Heart left ventricle (tissue), 16 donors: ENCODE results near the gene SEMA5B. TPM values are rescaled to one million over a fixed set of nuclear protein-coding genes. Genes with fewer than 3 reads are reported as not detected.

Experiments
- ATAC-seq, 4 donors: fragments of 200-7000 bp; cut with Tn5 transposase; one replicate each; pipeline ENCODE4 v1.9.1; 2020 to 2022; ENCODE audit warnings: moderate library complexity in 4 of 4, mild to moderate bottlenecking in 3 of 4, moderate number of reproducible peaks in 1 of 4
- DNase-seq, 5 donors: peaks; one replicate each; pipeline ENCODE4 v3.0.0-alpha.2; 2020
- H3K27ac ChIP-seq, 12 donors: fragments of 200-600 bp; sonication (generic) in 4 of 12; one replicate each; pipeline versions ENCODE4 v1.5.0 to v1.8.0; 2016 to 2022; ENCODE audit warnings: mild to moderate bottlenecking in 2 of 12
- H3K27me3 ChIP-seq, 9 donors: fragments of 200-600 bp; sonication (generic) in 2 of 9; one replicate each; pipeline versions ENCODE4 v1.5.1 to v1.8.0; 2016 to 2022; ENCODE audit warnings: mild to moderate bottlenecking in 3 of 9
- H3K36me3 ChIP-seq, 9 donors: fragments of 200-600 bp; sonication (generic) in 2 of 9; one replicate each; pipeline versions ENCODE4 v1.5.0 to v1.8.0; 2018 to 2022; ENCODE audit warnings: mild to moderate bottlenecking in 2 of 9
- H3K4me1 ChIP-seq, 12 donors: fragments of 200-600 bp; sonication (generic) in 4 of 12; one replicate each; pipeline versions ENCODE4 v1.5.0 to v1.8.0; 2016 to 2022; ENCODE audit warnings: mild to moderate bottlenecking in 3 of 12
- H3K4me3 ChIP-seq, 12 donors: fragments of 200-600 bp; sonication (generic) in 4 of 12; one replicate each; pipeline versions ENCODE4 v1.5.0 to v1.8.0; 2017 to 2022; ENCODE audit warnings: mild to moderate bottlenecking in 9 of 12, moderate library complexity in 4 of 12
- H3K9me3 ChIP-seq, 12 donors: fragments of 200-600 bp; sonication (generic) in 4 of 12; one replicate each; pipeline versions ENCODE4 v1.5.0 to v1.8.0; 2016 to 2022; ENCODE audit warnings: mild to moderate bottlenecking in 1 of 12
- POLR2A ChIP-seq, 2 donors: fragments of 450-650 bp; IDR thresholded peaks; one replicate each; pipeline ENCODE4 v1.6.1; 2017; ENCODE audit warnings: antibody characterized with exemption in 2 of 2, mild to moderate bottlenecking in 2 of 2, moderate library complexity in 2 of 2
- WGBS, 4 donors: extraction: QIAGEN DNeasy Blood & Tissue Kit in 2 of 4; methylation state at CpG; one replicate each; pipeline versions ENCODE4 v1.1.5 to v1.1.7; 2013 to 2018; 5-methylcytosine and 5-hydroxymethylcytosine counted together
- intact Hi-C, 10 donors: fragments of 100-400 bp; cut with DNase I; formaldehyde crosslinking; loops; one replicate each; pipeline versions ENCODE4 v1.11.1 to v1.14.2; 2022
- polyA plus RNA-seq, 2 donors: library from polyadenylated mRNA; stranded (reverse); fragments of 200-250 nt; gene quantifications; one replicate each; pipeline ENCODE4 v1.2.3, GENCODE V29; 2013
- total RNA-seq, 9 donors: library from RNA; depleted of rRNA in 2 of 9; stranded (reverse); fragments of >200 nt in 2 of 9; fragmentation: NEBNext Ultra II Directional in 3 of 9; extraction: Animal tissue kit (Norgen Biotek cat#: 25700) in 3 of 9; gene quantifications; one replicate each; pipeline versions ENCODE4 v1.1.0 to v1.2.4, GENCODE V29; 2016 to 2023
- TF ChIP-seq, protein P1 (sequence below), 12 donors: fragments of 200-600 bp; sonication (generic) in 4 of 12; IDR thresholded peaks; one replicate each; pipeline versions ENCODE4 v1.5.0 to v1.8.0; 2018 to 2022; ENCODE audit warnings: antibody characterized with exemption in 12 of 12, mild to moderate bottlenecking in 5 of 12
- donor health status: ischemic (EF 13 %, LVEDD 7.1; RV severe dilation, severe dysfunction).
- donor health status: healthy with polysubstance abuse.
- donor health status: DM: no; HTN: yes; CAD: no.
- donor health status: DM: no; HTN: no; CAD: no.
- donor health status: ischemic (EF 25% LVEDD 6.9; RV normal size, moderate dysfunction).
- donor health status: ischemic (EF 25% LVEDD 5.7; RV mildly dilated, moderate dysfunction).
- donor health status: healthy.
- donor health status: DM: yes; HTN: yes; CAD: no.
- donor health status: ischemic (EF 35%, LVEDD 5.7; RV mildly dilated, moderate dysfunction).
- donor health status: nonischemic (EF 11% LVEDD 7.7; RV severe dilation, severe dysfunction).
- donor health status: DM: yes; HTN: yes; CAD: no.
- donor health status: PGD.
- donor health status: ischemic (EF 29% LVEDD 5.4; RV normal size, mild dysfunction).
- donor health status: nonischemic (EF 23%, LVEDD 6.1; RV moderate dilation, normal function).

Gene SEMA5B
- total and polyA plus RNA-seq, 11 donors: 2.2 to 16.7 (median 7.0) TPM

- Histone ChIP-seq H3K4me1 (peaks cover 0 to 3% (median 0%) of the 10 kb centered on the region in 12 donors), H3K4me3 (no peak overlapping the region), H3K36me3 (no peaks in the 10 kb centered on the region), H3K27ac (no peak overlapping the region), H3K9me3 (no peaks in the 10 kb centered on the region), H3K27me3 (no peaks in the 10 kb centered on the region)
- ATAC-seq: no peak
- no peak for DNase-seq
- TF ChIP-seq, protein P1, sequence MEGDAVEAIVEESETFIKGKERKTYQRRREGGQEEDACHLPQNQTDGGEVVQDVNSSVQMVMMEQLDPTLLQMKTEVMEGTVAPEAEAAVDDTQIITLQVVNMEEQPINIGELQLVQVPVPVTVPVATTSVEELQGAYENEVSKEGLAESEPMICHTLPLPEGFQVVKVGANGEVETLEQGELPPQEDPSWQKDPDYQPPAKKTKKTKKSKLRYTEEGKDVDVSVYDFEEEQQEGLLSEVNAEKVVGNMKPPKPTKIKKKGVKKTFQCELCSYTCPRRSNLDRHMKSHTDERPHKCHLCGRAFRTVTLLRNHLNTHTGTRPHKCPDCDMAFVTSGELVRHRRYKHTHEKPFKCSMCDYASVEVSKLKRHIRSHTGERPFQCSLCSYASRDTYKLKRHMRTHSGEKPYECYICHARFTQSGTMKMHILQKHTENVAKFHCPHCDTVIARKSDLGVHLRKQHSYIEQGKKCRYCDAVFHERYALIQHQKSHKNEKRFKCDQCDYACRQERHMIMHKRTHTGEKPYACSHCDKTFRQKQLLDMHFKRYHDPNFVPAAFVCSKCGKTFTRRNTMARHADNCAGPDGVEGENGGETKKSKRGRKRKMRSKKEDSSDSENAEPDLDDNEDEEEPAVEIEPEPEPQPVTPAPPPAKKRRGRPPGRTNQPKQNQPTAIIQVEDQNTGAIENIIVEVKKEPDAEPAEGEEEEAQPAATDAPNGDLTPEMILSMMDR (IDR thresholded peaks at IDR 0.05): no peak
- TF ChIP-seq POLR2A (IDR thresholded peaks at IDR 0.05): no peak
- intact Hi-C loops: loop anchor here in 3 of 10 donors (5.0 to 10.0 kb wide), 3 partner anchors 166 to 218 kb away; partner anchors contain the start of gene SEC22A (in 1 of the 3)
- 78 to 86% (median 82%) methylated on average over 3 of the region's 3 CpGs for WGBS, 4 donors
Observed at GRCh38 chr3:123039178-123039577, 11.6 kb upstream of the SEMA5B start.

DNA sequence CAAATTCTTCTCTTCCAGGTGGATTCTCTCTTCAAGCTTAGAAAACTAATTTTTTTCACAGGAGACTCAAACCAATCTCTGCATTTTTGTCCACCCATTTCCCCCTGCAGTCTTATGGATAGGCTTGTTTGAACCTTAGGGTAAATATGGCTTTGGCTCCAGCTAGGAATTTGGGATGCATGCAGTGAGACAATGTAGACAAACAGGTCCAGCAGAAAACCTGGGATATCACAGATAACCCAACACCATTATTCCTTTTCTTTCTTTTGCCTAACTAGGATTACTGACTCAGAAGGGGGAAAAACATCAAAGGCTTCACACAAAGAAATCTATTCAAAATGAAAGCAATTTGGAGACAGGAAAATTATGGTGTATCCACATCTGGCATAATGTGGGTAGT, 11.2 kb upstream of the SEMA5B start:
- Histone ChIP-seq H3K4me1 (peaks cover 0 to 3% (median 0%) of the 10 kb centered on the region in 12 donors), H3K9me3 (no peaks in the 10 kb centered on the region), H3K27ac (no peak overlapping the region), H3K27me3 (no peaks in the 10 kb centered on the region), H3K36me3 (no peaks in the 10 kb centered on the region), H3K4me3 (no peak overlapping the region)
- TF ChIP-seq, protein P1 (IDR thresholded peaks at IDR 0.05): no peak
- TF ChIP-seq POLR2A (IDR thresholded peaks at IDR 0.05): no peak
- intact Hi-C loops: loop anchor here in 3 of 10 donors (5.0 to 10.0 kb wide), 3 partner anchors 166 to 219 kb away; partner anchors contain the start of gene SEC22A (in 1 of the 3)
- no peak for ATAC-seq
- DNase-seq: no peak

DNA sequence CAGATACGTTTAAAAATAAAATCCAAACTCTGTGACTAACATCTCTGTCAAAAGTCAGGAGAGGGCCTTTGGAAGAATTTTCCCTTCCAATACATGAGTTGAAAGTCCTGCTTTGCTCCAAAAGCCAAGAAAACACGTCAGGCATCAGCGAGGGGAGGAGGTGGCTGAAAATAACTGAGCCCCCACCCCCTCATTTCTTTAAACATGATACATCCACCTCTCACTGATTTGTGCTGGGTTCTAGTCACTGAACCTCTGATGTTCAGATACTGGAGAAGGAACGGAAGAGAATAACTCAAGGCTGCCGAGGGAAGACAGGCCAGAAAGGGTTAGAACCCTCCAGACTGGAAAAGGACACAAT, 9.4 kb upstream of the SEMA5B start:
- Histone ChIP-seq H3K36me3 (no peaks in the 10 kb centered on the region), H3K4me1 (peaks cover 0 to 4% (median 0%) of the 10 kb centered on the region in 12 donors), H3K27ac (no peak overlapping the region), H3K4me3 (no peak overlapping the region), H3K27me3 (no peaks in the 10 kb centered on the region), H3K9me3 (no peaks in the 10 kb centered on the region)
- ATAC-seq (no peak), DNase-seq (no peak)
- TF ChIP-seq, protein P1 (IDR thresholded peaks at IDR 0.05): no peak
- no peak for TF ChIP-seq POLR2A (IDR thresholded peaks at IDR 0.05)
- intact Hi-C loops: loop anchor here in 3 of 10 donors (5.0 to 10.0 kb wide), 3 partner anchors 168 to 220 kb away; partner anchors contain the start of gene SEC22A (in 1 of the 3)
- WGBS, 4 donors: 68 to 91% (median 79%) methylated on average over 5 of the region's 5 CpGs

DNA sequence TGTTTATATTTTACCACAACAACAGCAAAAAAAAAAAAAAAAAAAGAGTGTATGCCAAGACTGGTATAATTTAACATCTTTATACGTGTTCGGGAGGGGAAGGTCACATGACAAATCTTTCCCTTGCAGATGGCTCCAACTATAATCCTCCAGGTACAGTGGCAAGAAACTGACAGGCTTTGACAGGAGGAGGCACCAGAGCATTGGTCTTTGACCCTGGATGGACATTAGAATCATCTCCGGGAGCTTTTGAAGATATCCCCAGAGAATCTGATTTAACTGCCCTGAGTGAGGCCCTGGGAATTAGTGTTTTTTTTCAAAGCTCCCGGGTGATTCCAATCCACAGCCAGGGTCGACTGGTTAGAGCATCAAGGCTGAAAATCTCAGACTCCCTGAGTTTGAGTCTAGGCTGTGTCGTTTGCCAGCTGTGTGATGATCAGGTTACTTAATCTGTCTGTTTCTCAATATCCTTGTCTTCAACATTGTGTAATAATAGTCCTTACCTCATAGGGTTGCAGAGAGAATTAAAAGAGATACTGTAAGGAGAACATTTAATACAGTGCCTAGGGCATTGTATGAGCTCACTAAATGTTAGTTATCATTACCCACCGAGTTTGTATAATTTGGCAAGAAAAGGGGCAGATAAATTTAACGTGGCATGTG, 8.9 kb upstream of the SEMA5B start:
- DNase-seq (no peak), ATAC-seq (peak; percentile 31 to 73 (median 60))
- intact Hi-C loops: loop anchor here in 3 of 10 donors (5.0 to 10.0 kb wide), 3 partner anchors 168 to 221 kb away; partner anchors contain the start of gene SEC22A (in 1 of the 3)
- Histone ChIP-seq H3K4me3 (no peak overlapping the region), H3K27me3 (no peaks in the 10 kb centered on the region), H3K27ac (no peak overlapping the region), H3K4me1 (peaks cover 0 to 6% (median 0%) of the 10 kb centered on the region in 12 donors), H3K9me3 (no peaks in the 10 kb centered on the region), H3K36me3 (no peaks in the 10 kb centered on the region)
- 49 to 66% (median 57%) methylated on average over 8 of the region's 8 CpGs for WGBS, 4 donors
- TF ChIP-seq, protein P1 (IDR thresholded peaks at IDR 0.05): peak in 2 of 12 donors; percentile 6 to 20
- no peak for TF ChIP-seq POLR2A (IDR thresholded peaks at IDR 0.05)
